Transverse colon (tissue), 4 donors: ENCODE results near the gene RND3. TPM values are rescaled to one million over a fixed set of nuclear protein-coding genes. Genes with fewer than 3 reads are reported as not detected.

ENCODE experiments used
- DNase-seq: peaks from one replicate; pipeline ENCODE4 v3.0.0-alpha.2; 2019
- H3K27ac ChIP-seq, 4 donors: fragments of 200-600 bp; sonication (generic); 2 replicates each; pipeline ENCODE4 v1.5.1; 2016 to 2018; ENCODE audit warnings: inconsistent platforms in 4 of 4
- H3K27me3 ChIP-seq: fragments of 200-600 bp; sonication (generic); 2 replicates; pipeline ENCODE4 v1.5.1; 2017; ENCODE audit warnings: inconsistent platforms
- H3K36me3 ChIP-seq, 4 donors: fragments of 200-600 bp; sonication (generic); 2 replicates each; pipeline ENCODE4 v1.5.1; 2017 to 2019; ENCODE audit warnings: inconsistent platforms in 4 of 4
- H3K4me1 ChIP-seq, 4 donors: fragments of 200-600 bp; sonication (generic); 2 replicates each; pipeline ENCODE4 v1.5.1; 2017 to 2020; ENCODE audit warnings: inconsistent platforms in 4 of 4
- H3K4me3 ChIP-seq, 4 donors: fragments of 200-600 bp; sonication (generic); 1 replicate in 1 of 4; 2 replicates in 3 of 4; pipeline versions ENCODE4 v1.5.1 to v1.6.1; 2017 to 2019; ENCODE audit warnings: inconsistent platforms in 4 of 4
- H3K9me3 ChIP-seq, 2 donors: fragments of 200-600 bp; sonication (generic); 2 replicates each; pipeline ENCODE4 v1.5.1; 2017 to 2019; ENCODE audit warnings: inconsistent platforms in 2 of 2
- EP300 ChIP-seq: sonication (generic); formaldehyde crosslinking; IDR thresholded peaks from one replicate; pipeline ENCODE4 v1.6.1; 2017; ENCODE audit warnings: antibody characterized with exemption, low read depth
- POLR2A ChIP-seq: fragments of 450-650 bp; IDR thresholded peaks from one replicate; pipeline ENCODE4 v1.6.1; 2016; ENCODE audit warnings: antibody characterized with exemption, mild to moderate bottlenecking, moderate library complexity
- POLR2AphosphoS5 ChIP-seq, 3 donors: sonication (generic); formaldehyde crosslinking; IDR thresholded peaks; one replicate each; pipeline ENCODE4 v1.6.1; 2016; ENCODE audit warnings: antibody characterized with exemption in 3 of 3
- WGBS, 2 donors: methylation state at CpG; one replicate each; pipeline ENCODE4 v1.1.5; 2018; ENCODE audit warnings: low coverage in 1 of 2; 5-methylcytosine and 5-hydroxymethylcytosine counted together
- in situ Hi-C, 4 donors: fragments of 200-750 bp; cut with MboI; loops; one replicate each; pipeline versions ENCODE4 v1.15.0 to v1.15.1; 2017; ENCODE audit warnings: low sequenced_read_pairs in 3 of 4, low pct_ligation_motif_present in 1 of 4, low pct_unique_long_range_greater_than_20kb in 1 of 4
- intact Hi-C: fragments of 100-400 bp; cut with DNase I; formaldehyde crosslinking; loops from one replicate; pipeline ENCODE4 v1.15.1; 2023; ENCODE audit warnings: low total_unique reads
- total RNA-seq, 4 donors: library from RNA; depleted of rRNA; stranded (reverse); fragments of >200 nt; gene quantifications; one replicate each; pipeline ENCODE4 v1.1.0, GENCODE V29; 2016
- TF ChIP-seq, protein P1 (sequence below), 5 experiments: fragments of 200-600 bp in 3 of 5; fragments of 450-650 bp in 2 of 5; sonication (generic) in 3 of 5; IDR thresholded peaks; 1 replicate in 2 of 5; 2 replicates in 3 of 5; pipeline ENCODE4 v1.5.1; 2016 to 2017; ENCODE audit warnings: antibody characterized with exemption in 5 of 5, inconsistent platforms in 3 of 5, mild to moderate bottlenecking in 2 of 5, moderate library complexity in 1 of 5

RND3 gene
- total RNA-seq, 4 donors from 2014 or later: 16.5 to 54.6 (median 46.1) TPM

DNA sequence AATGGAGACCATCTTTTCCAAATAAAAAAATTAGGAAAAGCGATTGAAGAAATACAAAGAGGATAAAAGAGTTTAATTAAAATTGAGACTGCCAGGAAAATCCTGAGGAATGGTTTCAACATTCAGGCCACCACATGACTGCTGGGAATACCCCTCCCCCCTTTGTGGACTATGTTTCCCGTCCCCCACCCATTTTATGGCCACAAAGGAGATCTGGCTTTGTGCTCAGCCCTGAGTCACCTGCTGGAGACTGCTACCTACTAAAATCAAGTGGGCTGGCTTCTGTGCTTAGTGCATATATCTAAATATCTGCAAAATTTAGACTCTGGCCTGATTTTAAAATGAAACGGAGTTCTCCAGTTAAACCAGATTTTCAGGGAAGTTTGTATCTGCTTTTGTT is 10.1 kb downstream of the RND3 start:
- Histone ChIP-seq H3K4me1 (peaks cover 39 to 100% (median 81%) of the 10 kb centered on the region in 4 donors), H3K27ac (peak overlapping the region; percentile 87 to 93 (median 88)), H3K4me3 (peak overlapping the region in 1 of 4 donors; percentile 32), H3K27me3 (no peaks in the 10 kb centered on the region), H3K9me3 (no peaks in the 10 kb centered on the region), H3K36me3 (peaks cover 0 to 5% (median 0%) of the 10 kb centered on the region in 4 donors)
- TF ChIP-seq POLR2AphosphoS5 (IDR thresholded peaks at IDR 0.05): peak in 1 of 3 donors; percentile 49
- TF ChIP-seq, protein P1, sequence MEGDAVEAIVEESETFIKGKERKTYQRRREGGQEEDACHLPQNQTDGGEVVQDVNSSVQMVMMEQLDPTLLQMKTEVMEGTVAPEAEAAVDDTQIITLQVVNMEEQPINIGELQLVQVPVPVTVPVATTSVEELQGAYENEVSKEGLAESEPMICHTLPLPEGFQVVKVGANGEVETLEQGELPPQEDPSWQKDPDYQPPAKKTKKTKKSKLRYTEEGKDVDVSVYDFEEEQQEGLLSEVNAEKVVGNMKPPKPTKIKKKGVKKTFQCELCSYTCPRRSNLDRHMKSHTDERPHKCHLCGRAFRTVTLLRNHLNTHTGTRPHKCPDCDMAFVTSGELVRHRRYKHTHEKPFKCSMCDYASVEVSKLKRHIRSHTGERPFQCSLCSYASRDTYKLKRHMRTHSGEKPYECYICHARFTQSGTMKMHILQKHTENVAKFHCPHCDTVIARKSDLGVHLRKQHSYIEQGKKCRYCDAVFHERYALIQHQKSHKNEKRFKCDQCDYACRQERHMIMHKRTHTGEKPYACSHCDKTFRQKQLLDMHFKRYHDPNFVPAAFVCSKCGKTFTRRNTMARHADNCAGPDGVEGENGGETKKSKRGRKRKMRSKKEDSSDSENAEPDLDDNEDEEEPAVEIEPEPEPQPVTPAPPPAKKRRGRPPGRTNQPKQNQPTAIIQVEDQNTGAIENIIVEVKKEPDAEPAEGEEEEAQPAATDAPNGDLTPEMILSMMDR (IDR thresholded peaks at IDR 0.05): no peak
- intact Hi-C loops: no loop called here
- DNase-seq: peak; percentile 70
- WGBS, 2 donors: 39 to 80% methylated on average over 1 to 3 of the region's 3 CpGs
- in situ Hi-C loops: loop anchor here in 3 of 4 donors (25.0 kb wide), 3 partner anchors 290 to 890 kb away; partner anchors contain the start of gene MMADHC (in 1 of the 3)

DNA sequence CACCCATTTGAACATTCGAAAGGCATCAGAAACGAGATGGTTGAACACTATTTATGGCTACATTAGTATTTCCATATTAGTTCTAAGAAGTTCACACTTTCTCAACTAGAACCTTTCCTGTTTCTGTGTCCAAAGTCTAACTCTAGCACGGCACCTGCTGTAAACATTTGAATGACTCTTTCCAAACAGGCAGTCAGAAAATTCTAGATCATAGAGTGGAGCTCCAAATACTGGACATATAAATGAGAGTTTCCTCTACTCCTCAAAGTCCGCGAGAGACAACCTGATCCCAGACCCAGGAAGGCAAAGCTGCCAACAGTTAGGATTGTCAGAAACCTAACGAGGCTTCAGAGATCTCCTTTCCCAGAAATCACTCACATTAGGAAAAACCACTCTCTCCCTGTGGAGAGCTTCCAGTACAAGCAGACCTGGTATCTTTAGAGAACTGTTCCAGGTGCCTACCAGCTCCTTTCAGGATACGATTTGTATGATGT is 10.6 kb downstream of the RND3 start:
- Histone ChIP-seq H3K4me1 (peaks cover 37 to 100% (median 81%) of the 10 kb centered on the region in 4 donors), H3K27me3 (no peaks in the 10 kb centered on the region), H3K36me3 (peaks cover 0 to 10% (median 0%) of the 10 kb centered on the region in 4 donors), H3K27ac (peak overlapping the region; percentile 87 to 93 (median 88)), H3K9me3 (no peaks in the 10 kb centered on the region), H3K4me3 (peak overlapping the region in 1 of 4 donors; percentile 32)
- TF ChIP-seq, protein P1 (IDR thresholded peaks at IDR 0.05): no peak
- TF ChIP-seq POLR2AphosphoS5 (IDR thresholded peaks at IDR 0.05) (peak in 1 of 3 donors; percentile 15), POLR2A (no peak)
- no peak for DNase-seq
- in situ Hi-C loops: loop anchor here in 3 of 4 donors (25.0 kb wide), 3 partner anchors 290 to 890 kb away; partner anchors contain the start of gene MMADHC (in 1 of the 3)
- intact Hi-C loops: no loop called here
- WGBS, 2 donors: 22 to 23% methylated on average over 5 to 7 of the region's 7 CpGs

DNA sequence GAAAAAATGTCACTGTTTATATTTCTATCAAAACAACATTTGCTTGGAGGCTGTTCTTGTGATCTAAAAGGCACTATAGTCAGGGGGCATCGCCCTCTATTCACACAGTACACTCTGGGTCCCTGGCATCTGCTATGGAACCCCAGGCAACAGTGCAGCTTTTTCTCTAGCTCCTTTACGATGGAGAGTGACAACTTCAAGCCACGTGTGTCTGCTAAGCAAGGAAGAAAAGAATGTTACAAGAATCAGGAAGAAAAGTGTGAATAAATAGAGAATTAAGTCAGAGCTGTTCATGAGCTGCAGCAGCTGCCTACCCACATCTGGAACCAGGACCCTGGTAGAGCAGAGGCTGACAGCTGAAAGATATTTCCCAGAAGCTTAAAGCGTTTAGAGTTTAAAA is 11.2 kb downstream of the RND3 start:
- no peak for DNase-seq
- peaks cover 37 to 97% (median 82%) of the 10 kb centered on the region in 4 donors for H3K4me1 ChIP-seq

GRCh38 chr2:150475479-150476250 is 11.8 kb downstream of the RND3 start:
- Histone ChIP-seq H3K36me3 (peaks cover 0 to 19% (median 5%) of the 10 kb centered on the region in 4 donors), H3K4me1 (peaks cover 37 to 91% (median 79%) of the 10 kb centered on the region in 4 donors), H3K27ac (peak overlapping the region; percentile 87 to 93 (median 88)), H3K9me3 (no peaks in the 10 kb centered on the region), H3K27me3 (no peaks in the 10 kb centered on the region), H3K4me3 (peak overlapping the region in 1 of 4 donors; percentile 32)
- DNase-seq: no peak
- TF ChIP-seq, protein P1 (IDR thresholded peaks at IDR 0.05): no peak
- peak in 1 of 3 donors; percentile 40 for TF ChIP-seq POLR2AphosphoS5 (IDR thresholded peaks at IDR 0.05)
- intact Hi-C loops (no loop called here), in situ Hi-C loops (loop anchor here in 3 of 4 donors (25.0 kb wide), 3 partner anchors 288 to 888 kb away; partner anchors contain the start of gene MMADHC (in 1 of the 3))
- WGBS, 2 donors: 38 to 56% methylated on average over 6 of the region's 6 CpGs

More for the DNA sequence above, 11.2 kb downstream of the RND3 start:
- intact Hi-C loops (no loop called here), in situ Hi-C loops (loop anchor here in 3 of 4 donors (25.0 kb wide), 3 partner anchors 289 to 889 kb away; partner anchors contain the start of gene MMADHC (in 1 of the 3))
- TF ChIP-seq, protein P1 (IDR thresholded peaks at IDR 0.05): no peak
- no peak for TF ChIP-seq POLR2A
- no peak for TF ChIP-seq POLR2AphosphoS5 (IDR thresholded peaks at IDR 0.05)
- TF ChIP-seq EP300: no peak
- H3K4me3 ChIP-seq: peak overlapping the region in 2 of 4 donors; percentile 2 to 32
- H3K9me3 ChIP-seq: no peaks in the 10 kb centered on the region
- WGBS, 2 donors: 19 to 26% methylated on average over 2 to 4 of the region's 4 CpGs
- H3K27me3 ChIP-seq: no peaks in the 10 kb centered on the region
- peaks cover 0 to 16% (median 3%) of the 10 kb centered on the region in 4 donors for H3K36me3 ChIP-seq
- H3K27ac ChIP-seq: peak overlapping the region; percentile 87 to 93 (median 88)
